Fibroblast of mammary gland (primary cell): ENCODE measurements around the gene TSPAN15.

Experiments
- DNase-seq: peaks from one replicate; pipeline ENCODE4 v3.0.0-alpha.2; 2010; ENCODE audit warnings: low read depth
- H3K4me3 ChIP-seq: 2 replicates; pipeline ENCODE4 v1.5.1; 2011; ENCODE audit warnings: low read depth, mild to moderate bottlenecking, low read length, moderate library complexity; ENCODE audit not compliant: control insufficient read depth
- TF ChIP-seq, protein P1 (sequence below): conservative IDR thresholded peaks from 2 replicates; pipeline ENCODE4 v1.5.1; 2011; ENCODE audit warnings: low read depth, low read length, inconsistent platforms; ENCODE audit not compliant: control insufficient read depth, insufficient read depth

Gene TSPAN15

DNA sequence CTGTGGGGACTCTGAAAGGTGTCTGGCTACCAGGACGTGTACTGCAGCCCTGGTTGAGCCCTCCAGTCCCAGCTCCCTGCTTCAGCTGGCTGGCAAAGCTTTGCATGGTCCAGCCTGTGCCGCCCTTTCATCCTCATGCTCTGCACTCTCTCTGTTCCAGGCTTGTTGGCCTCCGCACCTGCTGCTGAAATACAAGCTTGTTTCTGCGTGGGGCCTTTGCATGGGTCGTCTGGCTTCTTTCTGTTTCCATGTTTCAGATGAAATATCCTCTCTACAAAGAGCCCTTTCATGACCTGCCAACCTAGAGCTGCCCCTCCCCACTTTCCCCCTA, 45.9 kb downstream of the TSPAN15 start:
- TF ChIP-seq, protein P1, sequence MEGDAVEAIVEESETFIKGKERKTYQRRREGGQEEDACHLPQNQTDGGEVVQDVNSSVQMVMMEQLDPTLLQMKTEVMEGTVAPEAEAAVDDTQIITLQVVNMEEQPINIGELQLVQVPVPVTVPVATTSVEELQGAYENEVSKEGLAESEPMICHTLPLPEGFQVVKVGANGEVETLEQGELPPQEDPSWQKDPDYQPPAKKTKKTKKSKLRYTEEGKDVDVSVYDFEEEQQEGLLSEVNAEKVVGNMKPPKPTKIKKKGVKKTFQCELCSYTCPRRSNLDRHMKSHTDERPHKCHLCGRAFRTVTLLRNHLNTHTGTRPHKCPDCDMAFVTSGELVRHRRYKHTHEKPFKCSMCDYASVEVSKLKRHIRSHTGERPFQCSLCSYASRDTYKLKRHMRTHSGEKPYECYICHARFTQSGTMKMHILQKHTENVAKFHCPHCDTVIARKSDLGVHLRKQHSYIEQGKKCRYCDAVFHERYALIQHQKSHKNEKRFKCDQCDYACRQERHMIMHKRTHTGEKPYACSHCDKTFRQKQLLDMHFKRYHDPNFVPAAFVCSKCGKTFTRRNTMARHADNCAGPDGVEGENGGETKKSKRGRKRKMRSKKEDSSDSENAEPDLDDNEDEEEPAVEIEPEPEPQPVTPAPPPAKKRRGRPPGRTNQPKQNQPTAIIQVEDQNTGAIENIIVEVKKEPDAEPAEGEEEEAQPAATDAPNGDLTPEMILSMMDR, result no peak
- DNase-seq, result no peak
- no peak overlapping the region for H3K4me3 ChIP-seq

DNA sequence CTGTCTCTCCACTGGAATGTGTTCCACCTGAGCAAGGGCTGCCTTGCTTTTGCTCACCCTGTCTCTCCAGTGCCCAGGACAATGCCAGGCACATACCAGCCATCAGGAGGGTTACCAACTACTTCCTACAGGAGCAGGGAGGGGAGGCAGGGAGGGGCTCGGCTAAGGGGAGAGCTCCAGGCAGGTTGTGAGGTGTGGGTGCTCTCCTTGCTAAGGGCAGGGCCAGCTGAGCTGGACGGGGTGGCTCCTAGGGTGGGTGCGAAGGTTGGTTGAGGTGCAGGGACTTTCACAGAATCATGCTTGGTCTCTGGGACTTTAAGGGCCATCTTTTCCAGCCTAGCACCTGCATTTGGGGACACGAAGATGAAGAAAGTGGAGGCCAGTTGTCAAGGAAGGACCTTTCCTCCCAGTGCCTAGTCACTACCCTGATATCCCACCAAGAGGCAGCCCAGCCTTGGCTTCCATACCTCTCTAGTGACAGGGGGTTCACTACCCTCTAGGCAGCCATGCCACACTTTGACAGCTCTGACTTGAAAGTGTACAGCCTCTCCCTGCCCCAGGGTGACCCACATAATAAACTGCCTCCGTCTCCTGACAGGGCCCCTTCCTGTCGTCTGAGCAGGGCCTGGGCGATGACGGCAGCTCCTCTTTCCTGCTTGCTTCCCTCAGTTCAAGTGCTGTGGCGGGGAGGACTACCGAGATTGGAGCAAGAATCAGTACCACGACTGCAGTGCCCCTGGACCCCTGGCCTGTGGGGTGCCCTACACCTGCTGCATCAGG, 46.5 kb downstream of the TSPAN15 start:
- DNase-seq, result no peak
- H3K4me3 ChIP-seq, result no peak overlapping the region
- TF ChIP-seq, protein P1, result no peak

DNA sequence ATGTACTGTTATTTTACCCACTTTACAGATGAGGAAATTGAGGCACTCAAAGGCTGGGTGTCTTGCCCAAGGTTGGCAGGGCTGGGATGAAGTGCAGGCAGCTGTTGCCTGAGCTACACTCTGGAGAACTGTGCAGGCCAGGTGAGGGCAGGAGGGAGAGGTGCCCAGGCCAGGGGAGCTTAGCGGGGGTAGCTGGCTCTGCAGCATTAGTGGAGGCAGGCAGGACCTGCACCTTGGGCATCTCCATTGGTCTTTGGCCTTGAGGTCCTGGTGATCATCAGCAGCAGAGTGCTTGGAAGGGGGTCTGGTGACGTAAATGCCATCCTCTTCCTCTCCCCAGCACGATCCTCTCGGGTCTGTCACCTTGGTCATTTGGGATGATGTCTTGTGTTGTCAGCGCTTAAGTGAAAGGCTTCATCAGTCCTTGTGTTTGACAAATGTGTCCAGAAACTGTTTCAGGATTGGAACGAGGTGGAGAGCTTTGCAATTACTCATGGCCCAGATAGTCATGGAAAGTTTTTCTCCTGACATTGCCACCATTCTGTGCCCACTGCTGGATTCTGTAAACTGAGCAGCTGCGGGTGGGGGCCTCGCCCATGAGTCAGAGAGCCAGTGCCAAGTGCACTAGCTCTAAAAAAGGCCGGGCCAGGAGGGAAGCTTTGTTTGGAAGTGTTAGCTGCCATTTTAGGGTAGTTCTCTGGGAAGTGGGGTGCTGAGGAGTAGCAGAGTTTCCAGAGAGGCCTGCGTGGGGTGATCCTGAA, 47.6 kb downstream of the TSPAN15 start:
- no peak overlapping the region for H3K4me3 ChIP-seq
- TF ChIP-seq, protein P1, result no peak
- no peak for DNase-seq

DNA sequence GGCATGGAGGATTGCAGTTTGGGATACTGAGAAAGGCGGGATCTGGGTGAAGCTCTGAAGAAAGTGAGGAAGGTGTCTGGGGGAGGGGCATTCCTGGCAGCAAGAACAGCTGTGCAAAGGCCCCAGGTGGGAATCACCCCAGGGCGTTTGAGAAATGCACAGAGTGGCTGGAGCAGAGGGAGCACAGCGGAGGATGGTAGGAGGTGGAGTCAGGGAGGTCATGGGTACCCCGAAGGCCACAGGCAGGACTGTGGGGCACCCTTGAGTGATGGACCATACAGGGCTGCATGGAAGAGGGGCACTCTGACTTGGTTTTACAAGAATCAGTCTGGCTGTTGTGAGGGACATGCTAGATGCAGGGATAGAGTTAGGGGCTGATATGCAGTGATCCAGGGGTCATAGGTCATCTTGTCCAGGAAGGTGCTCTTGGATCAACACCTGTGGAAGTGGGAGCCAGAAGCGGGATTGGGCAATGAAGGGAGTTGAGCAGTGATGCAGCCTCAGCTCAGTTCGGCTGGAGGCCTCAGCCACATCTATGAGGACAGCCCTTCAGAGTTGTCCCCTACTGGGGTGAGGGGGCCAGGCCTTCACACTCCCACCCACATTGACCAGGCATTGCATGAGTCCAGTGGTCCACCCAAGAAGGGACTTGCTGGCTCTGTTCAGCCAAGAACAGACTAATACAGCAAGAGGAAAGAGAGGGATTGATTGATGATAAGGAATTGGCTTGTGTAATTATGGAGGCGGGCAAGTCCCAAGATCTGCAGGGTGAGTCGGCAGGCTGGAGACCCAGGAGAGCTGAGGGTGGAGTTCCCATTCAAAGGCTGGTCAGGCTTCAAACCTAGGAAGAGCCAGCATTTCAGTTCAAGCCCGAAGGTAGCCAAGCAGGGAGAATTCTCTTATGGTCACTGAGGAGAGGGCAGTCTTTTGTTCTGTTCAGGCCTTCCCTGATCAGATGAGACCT, 48.7 kb downstream of the TSPAN15 start:
- DNase-seq, result no peak
- H3K4me3 ChIP-seq, result no peak overlapping the region
- TF ChIP-seq, protein P1, result no peak

DNA sequence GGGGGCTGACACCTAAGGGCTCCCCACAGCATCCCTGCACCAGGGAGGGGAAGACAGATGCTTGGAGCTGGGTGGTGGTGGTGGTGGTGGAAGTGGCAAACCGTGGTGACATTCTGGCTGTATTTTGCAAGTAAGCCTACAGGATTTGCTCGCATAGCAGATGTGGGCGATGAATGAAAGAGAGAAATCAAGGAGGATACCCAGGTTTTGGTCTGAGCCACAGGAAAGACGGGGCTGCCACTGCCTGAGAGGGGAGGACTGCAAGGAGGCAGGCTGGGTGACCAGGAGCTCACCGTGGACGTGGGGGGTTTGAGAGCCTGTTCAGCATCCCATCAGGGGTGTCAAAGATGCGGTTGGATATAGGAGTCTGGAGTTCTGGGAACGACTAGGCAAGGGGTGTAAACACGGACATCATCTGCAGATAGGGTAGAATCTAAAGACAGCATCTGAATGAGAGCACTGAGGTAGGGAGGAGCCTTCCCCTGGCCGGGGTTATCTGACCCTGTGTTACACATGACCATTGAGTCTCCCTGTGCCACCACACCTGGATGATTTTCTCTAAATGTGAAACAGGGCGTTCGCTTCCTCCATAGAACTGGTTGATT, 49.7 kb downstream of the TSPAN15 start:
- TF ChIP-seq, protein P1, result no peak
- no peak overlapping the region for H3K4me3 ChIP-seq
- no peak for DNase-seq

DNA sequence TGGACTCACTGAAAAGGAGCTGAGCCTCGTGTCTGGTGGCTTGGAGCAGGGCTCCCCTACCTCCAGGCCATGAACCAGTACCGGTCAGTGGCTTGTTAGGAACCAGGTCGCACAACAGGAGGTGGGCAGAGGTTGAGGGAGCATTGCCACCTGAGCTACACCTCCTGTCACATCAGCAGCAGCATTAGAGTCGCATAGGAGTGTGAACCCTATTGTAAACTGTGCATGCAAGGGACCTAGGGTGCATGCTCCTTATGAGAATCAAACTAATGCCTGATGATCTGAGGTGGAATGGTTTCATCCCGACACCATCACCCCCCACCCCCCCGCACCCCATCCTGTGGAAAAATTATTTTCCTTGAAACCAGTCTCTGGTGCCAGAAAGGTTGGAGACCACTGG, 50.4 kb downstream of the TSPAN15 start:
- DNase-seq, result no peak
- TF ChIP-seq, protein P1, result no peak
- no peak overlapping the region for H3K4me3 ChIP-seq
